CD4-positive, alpha-beta T cell treated with Interleukin-6 at 100 ng/mL for 8 hours (primary cell): ENCODE measurements around the gene MTMR1.

Source experiments
- DNase-seq: peaks from one replicate; pipeline ENCODE4 v3.0.0-alpha.2; 2020; ENCODE audit warnings: mixed read lengths, low spot score

MTMR1 gene

DNA sequence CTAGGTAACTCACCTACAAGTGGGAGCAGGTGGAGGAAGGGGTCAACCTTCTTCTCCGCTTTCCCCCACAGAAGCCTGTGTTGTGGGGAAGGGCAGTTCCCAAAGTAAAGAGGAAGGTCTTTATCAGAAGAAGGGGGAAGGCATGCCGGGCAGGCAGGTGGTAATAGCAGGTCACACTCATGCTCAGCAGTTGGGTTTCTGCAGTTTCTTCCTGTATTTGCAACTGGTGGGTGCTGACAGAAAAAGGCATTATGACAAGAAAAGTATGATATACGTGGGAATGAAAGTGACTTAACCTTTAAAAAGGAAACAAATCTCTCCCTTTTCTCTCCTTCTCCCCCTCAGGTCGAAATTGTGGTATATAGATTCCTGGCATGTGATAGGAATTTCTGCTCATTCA, 3.7 kb downstream of the MTMR1 start:
- no peak for DNase-seq

DNA sequence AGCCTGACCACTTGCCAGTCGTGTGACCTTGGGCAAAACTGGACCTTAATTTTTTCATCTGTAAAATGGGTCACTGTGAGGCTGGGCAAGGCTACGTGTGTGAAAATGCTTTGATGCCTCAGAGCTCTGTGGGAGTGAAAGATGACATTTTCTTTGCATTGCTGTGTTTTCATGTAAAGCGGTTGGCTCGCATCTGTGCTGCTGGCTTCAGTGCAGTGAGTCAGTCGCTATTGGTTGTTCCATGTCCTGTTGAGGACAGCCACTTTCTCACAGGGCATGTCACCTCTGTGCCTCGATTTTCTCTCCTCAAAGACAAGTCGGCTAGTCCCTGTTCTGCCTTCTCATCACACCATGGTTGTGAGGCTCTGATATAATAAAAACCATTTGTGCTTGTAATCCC, 4.4 kb downstream of the MTMR1 start:
- no peak for DNase-seq

DNA sequence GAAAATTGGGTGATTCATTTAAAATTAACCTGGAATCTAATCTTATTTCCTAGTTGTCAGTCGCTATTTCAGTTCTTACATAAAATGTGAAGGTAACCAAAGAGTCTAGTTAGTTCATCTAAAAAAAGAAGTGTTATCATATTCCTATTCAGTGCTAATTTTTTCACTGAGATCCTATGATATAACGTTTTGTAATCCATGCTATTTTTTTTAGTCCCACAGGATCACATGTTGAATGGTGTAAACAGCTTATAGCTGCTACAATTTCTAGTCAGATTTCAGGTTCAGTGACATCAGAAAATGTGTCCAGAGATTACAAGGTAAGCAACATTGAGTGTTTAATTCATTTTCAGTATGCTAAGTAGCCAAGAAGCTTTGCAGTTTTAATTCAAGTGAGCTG, 5.8 kb downstream of the MTMR1 start:
- no peak for DNase-seq

DNA sequence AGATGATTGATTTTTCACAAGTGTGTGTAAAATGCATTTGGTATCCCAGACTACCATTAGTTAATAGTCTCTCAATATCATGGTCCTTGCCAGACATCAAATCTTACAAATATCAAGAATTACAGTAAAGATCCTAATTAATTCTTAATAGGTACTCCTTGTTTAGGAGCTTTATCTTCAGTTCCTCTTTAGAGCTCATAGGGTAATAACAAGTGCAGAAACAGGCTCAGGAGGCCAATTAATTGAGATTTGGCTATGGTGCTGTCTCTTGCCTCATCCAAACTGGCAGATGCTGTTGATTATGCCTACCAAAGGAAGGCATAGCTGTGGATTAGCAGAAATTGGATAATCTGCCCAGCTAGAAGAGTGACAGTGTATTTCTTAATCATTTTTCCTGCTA, 6.9 kb downstream of the MTMR1 start:
- no peak for DNase-seq

DNA sequence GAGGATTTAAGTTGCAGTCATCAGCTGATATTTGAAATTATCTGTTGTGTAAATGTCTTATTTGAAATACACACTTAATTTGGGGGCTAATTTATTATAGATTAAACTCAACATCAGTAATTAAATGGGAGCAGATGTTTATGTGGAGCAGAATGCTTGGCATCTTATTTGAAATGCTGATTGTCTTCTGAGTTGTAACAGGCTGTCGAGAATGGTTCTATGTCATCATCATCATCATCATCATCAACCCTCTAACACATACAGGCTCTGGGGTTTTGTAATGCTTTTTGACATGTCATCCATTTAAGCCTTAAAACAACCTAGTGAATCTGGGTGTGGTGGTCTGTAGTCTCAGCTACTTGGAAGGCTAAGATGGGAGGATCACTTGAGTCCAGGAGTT, 8.2 kb downstream of the MTMR1 start:
- DNase-seq, result no peak

DNA sequence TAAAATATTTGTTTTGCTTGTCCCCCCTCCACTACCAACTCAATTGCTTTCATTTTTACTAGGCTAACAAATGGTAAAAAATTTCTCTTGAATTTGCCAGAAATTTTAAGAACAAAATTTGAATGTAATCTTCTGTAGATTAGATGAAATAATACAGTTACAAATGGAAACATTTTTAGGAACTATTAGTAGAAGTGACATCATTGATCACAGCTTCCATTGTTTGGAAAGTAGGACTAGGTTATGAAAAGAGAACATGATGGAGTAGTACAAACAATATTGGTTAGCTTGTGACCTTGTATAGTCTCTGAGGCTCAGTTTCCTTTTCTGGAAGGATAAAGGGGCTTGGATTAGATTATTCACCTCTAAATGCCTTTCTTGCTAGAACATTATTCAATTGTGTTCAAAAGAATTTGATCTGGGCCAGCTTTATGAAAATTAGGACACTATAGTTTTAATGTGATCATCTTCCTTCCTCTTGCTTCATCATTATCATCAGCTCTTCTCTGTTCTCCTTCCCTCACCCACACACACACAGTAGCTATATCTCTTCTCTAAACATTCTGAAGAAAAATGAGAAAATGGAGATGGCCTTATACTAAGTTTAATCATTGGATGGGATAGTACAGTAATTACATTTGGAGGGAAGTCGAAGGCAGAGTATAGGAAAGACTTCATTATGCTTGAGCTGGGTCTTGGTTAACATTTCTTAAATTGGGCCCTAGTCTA, 9.9 kb downstream of the MTMR1 start:
- DNase-seq, result no peak

DNA sequence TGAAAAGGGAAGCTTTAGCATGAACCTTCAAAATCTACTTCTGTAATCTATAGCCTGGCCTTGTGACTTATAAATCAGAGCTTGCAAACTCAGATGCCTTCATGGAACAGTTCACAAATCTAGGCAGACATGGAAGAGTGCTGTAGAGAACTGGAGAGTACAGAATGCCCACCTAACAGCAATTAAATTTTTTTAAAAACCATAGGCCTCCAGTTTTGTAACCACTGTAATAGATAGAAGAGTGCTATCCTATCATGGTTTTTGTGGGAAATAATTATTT, 10.4 kb downstream of the MTMR1 start:
- no peak for DNase-seq

DNA sequence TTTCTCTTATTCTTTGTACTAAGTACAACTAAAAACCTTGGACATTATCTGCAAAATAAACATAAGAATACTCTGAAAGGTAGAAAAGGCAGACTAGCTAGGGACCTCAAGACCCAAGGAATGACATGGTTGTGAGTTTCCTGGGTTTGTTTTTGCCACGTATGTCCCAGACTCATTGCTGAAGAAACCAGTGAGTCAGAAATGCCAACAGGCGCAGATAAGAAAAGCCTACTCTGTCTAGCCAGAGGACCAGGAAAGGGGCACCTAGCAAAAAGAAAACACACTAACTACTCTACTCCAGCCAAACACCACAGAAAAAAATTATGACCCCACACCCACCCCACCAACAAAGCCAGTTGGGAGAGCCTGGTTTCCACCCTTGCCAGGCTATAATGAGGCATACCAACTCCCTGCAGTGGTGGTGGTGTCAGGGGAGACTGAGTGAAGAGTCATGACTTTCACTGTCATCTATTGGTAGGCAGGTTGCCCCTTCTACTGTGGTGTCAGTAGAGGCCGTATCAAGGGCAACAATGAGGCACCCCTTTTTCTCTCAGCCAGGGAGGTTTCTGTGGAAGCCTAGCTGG, 10.9 kb downstream of the MTMR1 start:
- DNase-seq, result no peak

DNA sequence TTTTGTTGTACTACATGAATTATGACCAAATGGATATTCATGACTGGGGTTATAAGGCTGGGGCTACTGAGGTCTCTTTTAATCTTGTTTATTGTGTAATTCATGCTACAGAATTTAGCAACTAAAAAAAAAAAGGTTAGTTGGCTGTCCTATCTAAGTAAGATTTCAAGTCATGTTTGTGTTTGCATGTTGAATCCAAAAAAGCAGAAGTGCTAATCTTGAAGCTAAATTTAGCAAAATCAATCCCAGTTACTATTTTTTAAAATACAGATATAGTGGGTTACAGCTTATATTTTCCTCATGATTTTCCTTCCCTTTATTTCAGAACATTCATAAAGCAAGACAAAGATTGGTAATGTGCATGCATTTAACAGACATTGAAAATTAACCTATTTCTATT, 19.4 kb downstream of the MTMR1 start:
- no peak for DNase-seq

DNA sequence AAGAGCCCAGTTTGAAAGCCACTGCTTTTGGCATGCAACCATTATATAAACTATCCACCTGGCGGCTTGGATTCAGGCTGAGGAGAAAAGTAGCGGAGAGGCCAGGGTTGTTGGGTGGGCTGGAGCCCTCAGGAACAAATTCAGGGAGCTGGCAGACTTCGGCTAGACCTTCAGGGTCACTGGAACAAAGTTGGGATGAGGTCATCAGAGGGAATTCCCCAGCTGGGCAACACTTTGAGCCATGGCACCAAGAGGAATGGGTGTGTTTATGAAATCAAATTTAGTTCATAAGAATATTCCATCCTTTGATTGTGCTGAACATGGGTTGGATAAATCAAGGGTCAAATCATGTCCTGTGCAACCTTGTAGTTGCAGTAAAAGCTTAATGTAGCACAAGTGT, 22.0 kb downstream of the MTMR1 start:
- no peak for DNase-seq

DNA sequence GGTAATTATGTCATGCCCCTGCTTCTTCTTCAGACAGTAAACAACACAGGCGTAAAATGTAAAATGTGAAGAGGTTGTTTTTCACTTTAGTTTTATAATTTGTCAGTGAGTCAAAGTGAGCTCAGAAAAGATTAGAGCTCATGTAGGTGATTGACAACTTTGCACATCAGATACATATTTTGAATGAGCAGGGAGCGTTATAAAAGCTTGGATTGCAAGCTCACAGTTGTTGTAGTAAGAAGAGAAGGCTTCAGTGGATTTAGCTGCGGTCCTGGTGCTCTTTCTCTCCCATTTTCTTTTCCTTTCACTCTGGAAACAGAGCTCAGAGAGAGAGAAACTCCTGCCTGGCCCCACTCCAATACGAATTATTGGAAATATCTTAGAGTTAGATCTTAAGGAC, 26.4 kb downstream of the MTMR1 start:
- DNase-seq, result no peak

DNA sequence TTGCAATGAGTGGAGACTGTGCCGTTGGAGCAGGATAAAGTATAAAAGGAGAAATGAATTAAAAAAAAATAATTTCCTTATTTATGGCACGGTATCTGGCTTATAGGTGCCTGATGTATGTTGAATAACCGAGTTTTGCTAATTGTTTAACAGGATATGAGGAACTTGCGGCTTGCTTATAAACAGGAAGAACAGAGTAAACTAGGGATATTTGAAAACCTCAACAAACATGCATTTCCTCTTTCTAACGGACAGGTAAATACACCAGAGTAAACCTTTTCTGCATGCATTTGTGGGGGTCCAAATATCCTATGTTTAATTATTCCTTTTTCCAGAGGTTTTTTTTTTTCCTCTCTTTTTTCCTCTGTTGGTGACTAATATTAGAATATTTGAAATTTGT, 36.8 kb downstream of the MTMR1 start:
- no peak for DNase-seq

DNA sequence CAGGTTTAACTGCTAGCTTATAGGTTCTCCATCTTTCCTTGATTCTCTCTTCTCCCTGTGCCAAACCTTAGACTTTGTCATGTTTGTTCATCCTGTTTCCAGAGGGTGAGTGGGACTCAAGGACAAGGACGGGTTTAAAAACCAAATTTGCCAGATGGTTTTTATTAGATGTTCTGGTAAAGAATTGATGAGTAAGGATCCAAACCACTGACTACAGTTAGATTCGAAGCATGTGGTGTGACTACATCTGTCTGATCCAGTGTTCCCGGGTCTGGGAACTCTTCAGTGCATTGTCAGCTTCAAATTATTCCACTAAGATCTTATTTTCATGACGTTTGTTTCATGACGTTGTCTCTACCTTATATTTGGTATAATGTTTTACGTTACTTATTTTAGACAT, 37.5 kb downstream of the MTMR1 start:
- no peak for DNase-seq

DNA sequence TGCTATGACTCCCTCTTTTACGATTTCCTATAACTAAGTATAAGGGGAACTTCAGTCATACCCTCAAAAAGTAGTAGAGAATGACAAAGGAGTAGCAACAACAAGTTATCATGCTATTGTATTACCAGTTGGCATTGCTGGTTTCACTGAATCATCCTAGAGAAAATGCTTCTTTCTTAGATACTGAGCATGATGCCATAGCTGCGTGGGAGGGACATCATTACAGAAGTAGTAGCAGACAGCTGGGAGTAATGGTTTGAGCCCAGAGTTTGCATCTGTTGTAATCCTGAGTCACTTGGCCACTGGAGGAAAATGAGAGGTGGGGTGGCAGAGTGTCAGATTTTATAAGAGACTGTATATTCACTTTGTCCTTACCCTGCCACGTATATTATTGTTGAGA, 38.6 kb downstream of the MTMR1 start:
- no peak for DNase-seq

DNA sequence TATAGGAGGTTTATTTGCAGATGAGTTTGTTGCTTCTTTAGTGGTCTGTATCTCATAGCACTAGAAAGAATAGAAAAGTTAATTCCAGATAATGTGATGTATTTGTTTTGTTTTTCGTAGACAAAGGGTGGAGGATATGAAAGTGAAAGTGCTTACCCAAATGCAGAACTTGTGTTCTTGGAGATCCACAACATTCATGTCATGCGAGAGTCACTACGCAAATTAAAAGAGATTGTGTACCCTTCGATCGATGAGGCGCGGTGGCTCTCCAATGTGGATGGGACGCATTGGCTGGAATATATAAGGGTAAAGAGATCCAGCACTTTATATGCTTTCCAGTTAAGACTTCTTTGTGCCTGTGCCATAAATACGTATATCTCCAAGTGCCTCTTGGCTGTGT, 43.3 kb downstream of the MTMR1 start:
- DNase-seq, result no peak

DNA sequence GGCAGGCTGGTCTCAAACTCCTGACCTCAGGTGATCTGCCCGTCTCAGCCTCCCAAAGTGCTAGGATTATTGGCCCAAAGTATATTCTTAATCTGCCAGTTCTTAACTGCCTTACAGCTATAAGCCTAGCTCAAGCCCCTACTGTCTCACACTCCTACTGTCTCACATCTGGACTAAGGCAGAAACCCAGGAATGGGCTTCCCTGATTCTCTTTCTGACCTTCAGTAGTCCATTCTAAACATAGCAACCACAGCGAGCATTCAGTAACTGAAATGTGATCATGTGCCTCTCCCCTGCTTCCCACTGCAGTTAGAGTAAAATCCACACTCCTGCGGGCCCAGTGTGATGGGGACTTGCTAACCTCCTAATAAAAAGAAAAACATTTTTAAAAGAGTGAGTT, 58.9 kb downstream of the MTMR1 start:
- DNase-seq, result no peak

DNA sequence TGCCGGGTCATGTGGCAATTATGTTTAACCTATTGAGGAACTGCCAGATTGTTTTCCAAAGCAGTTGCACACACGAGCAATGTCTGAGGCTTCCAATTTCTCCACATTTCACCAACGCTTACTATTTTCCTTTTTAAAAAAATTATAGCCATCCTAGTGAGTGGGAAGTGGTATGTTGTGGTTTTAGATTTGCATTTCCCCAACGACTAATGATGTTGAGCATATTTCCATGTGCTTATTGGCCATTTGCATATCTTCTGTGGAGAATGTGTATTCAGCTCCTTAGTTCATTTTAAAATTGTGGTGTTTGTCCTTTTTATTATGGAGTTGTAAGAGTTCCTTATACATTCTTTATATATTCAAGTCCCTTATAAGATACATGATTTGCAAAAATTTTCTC, 60.2 kb downstream of the MTMR1 start:
- no peak for DNase-seq

DNA sequence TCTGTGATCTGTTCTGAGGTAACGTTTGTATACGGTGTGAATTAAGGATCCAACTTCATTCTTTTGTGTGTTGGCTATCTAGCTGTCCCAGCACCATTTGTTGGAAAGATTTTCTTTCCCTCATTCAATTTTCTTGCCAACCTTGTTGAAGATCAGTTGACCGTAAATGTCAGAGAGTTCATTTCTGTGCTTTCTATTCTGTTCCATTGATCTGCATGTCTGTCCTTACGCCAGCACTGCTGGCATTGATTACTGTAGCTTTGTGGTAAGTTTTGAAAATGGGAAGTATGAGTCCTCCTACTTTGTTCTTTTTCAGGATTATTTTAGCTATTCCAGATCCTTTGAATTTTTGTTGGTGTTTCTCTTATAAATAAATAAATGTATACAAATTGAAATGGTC, 60.8 kb downstream of the MTMR1 start:
- no peak for DNase-seq

DNA sequence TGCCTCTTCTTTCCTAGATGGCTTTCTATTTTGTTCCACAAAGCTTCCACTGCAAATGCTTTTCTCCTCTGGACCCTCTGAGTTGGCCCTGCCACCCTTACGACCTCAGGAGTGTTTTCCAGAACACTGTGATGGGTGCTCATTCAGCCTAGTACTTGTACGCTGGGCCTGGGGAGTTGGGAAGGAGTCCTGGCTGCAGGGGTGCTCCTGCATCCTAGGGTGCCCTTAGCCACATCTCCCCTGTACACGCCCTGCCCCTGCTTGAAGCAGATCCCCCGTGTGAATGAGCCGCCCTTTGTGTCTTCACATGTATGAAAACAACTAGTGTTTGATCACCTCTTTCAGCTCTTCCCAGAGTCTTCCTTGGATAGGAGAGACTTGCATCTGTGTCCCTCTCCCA, 64.2 kb downstream of the MTMR1 start:
- no peak for DNase-seq

DNA sequence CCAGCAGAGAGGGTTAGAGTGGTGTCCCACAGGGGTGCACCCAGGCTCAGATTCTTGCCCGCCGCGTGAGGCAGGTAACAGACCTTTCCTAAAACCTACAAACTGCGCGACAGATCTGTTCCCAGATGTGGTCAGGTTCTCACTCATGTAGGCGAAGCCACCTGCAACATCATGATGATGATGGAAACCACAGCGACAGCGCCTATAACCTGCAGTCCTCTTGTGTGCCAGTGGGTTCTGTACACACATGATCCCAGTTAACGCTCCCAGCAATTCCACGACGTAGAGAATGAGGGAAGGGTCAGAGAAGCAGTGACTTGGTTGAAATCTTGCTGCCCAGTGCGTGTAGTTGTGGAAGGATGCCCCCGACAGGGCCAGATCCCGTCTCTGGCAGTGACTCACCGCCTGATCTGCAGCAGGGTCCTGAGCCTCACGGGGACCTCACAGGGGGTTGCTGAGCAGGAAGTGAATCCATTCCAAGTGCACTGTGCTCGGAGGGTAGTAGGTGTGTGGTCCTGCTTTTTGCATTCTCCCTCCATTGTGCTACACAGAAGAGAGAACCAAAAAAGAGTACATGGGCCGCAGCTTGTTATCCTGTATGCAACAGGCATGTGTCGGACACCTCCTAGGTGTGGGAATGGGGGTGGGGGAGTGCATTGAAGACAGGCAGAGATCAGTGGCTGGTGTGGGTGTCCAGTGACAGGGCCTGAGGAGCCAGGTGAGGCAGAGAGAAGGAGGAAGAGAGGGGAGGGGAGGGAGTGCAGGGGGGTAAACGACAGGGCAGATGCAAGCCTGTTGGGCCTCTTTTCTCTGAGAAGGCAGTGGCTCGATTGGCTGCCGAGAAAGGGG, 66.6 kb downstream of the MTMR1 start:
- no peak for DNase-seq

DNA sequence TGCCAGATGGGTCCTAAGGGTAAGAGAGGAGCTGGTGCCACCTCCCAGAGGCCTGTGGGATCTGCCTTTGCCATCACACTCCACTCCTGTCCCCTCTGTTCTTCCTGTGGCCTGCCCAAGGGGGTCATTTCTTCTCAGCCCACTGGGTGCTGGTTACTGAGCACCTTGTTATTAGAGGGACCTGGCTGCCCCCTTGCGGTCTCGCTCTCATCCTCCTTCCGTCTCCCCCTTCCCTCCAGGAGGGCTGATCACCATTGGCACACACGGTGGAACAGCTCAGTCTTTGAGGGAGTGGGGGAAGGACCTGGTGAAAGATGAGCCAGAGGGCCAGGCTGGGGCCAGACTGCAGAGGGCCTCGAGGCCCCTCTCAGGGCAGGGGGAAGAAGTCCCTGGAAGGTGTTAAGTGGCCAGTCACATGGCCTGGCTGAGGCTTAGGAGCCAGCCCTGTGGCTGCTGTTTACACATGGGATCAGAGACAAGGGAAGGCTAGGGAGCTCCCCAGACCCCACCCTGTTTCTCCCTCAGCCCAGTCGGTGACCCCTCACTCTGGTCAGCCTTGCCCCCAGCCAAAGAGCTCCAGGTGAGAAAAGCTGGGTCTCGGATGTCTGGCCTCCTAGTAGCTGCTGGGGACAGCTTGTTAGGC, 68.1 kb downstream of the MTMR1 start:
- DNase-seq, result no peak

DNA sequence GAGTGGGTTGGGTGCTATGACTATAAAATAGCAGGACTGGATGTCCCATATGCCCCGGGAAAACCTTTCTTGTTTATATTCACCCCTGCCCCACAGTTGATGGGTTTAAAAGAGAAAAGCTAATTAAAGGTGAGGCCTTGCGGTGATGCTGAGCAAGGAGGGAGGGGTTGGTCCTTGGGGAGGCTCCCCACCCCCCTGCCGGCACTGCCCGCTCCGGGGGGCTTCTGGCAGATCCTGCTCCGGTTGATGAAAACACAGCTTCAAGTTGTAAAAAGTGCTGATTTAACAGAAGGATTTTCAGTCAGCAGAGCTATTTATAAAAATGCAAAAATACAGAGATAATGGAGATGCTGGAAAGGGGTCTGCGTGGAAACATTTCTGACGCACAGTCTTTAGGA, 68.6 kb downstream of the MTMR1 start:
- no peak for DNase-seq
